ENCODE results near the gene ERC2. TPM values are rescaled to one million over a fixed set of nuclear protein-coding genes. Genes with fewer than 3 reads are reported as not detected.

The ERC2 gene
- total and polyA plus RNA-seq, 2 of the 8 experiments (the other 6 are each of a cell fraction or from before 2014, with no cell fraction given): 16.4 to 22.8 TPM

- H3K27me3 ChIP-seq (replicated peaks in 1 of 4; ENCODE audit: control insufficient read depth in 3 of 4, extremely low read depth in 1 of 4, insufficient read depth in 3 of 4, low read length in 3 of 4): no peaks in the 10 kb centered on the region
- no peak overlapping the region for H3K4me3 ChIP-seq (ENCODE audit: extremely low read depth in 1 of 4, insufficient read depth in 2 of 4, low read depth in 3 of 4, low read length in 4 of 4)
- no peaks in the 10 kb centered on the region for H3K23me2 ChIP-seq (ENCODE audit: low read depth, low read length)
- no peak overlapping the region for H3K27ac ChIP-seq (ENCODE audit: low read depth, low read length)
- WGBS, 2 experiments (ENCODE audit: extremely low coverage in 1 of 2, insufficient coverage in 1 of 2, insufficient read length in 1 of 2, insufficient replicate concordance in 2 of 2, low coverage in 1 of 2, low lambda C conversion rate in 2 of 2, missing lambda C conversion rate in 1 of 2): 88% methylated on average over 2 of the region's 2 CpGs; no CpG with 5 or more reads in 1 of the 2 experiments
- H2BK12ac ChIP-seq (ENCODE audit: low read depth, low read length): no peak overlapping the region
- no peaks in the 10 kb centered on the region for H3K79me1 ChIP-seq (ENCODE audit: low read depth, low read length)
- no peak overlapping the region for H4K8ac ChIP-seq (ENCODE audit: extremely low read depth, insufficient read depth, low read length)
- no peak overlapping the region for H3K9ac ChIP-seq (replicated peaks in 1 of 4; ENCODE audit: extremely low read depth in 1 of 4, low read depth in 3 of 4, low read length in 3 of 4)
- no peak overlapping the region for H2AK5ac ChIP-seq (ENCODE audit: low read depth, low read length)
- H2BK20ac ChIP-seq (ENCODE audit: low read length): no peak overlapping the region
- H2AFZ ChIP-seq (ENCODE audit: low read length): no peak overlapping the region
- H3K14ac ChIP-seq (ENCODE audit: insufficient read length): no peak overlapping the region
- peaks cover 2 to 9% (median 6%) of the 10 kb centered on the region in 4 experiments; a peak in 5 of 7 replicates for H3K4me1 ChIP-seq (replicated peaks in 1 of 4; ENCODE audit: control insufficient read depth in 3 of 4, insufficient read depth in 4 of 4, low read length in 3 of 4)
- H3K56ac ChIP-seq (replicated peaks; ENCODE audit: insufficient read length, low read depth, low read length): no peak overlapping the region
- H2BK120ac ChIP-seq (replicated peaks; ENCODE audit: low read depth, low read length): no peak overlapping the region
- no peak overlapping the region for H3K18ac ChIP-seq (ENCODE audit: extremely low read depth, low read length)
- no peak overlapping the region for H3K23ac ChIP-seq (ENCODE audit: insufficient read length)
- peaks cover 0 to 2% of the 10 kb centered on the region in 2 experiments for H4K20me1 ChIP-seq (replicated peaks in 1 of 2; ENCODE audit: control insufficient read depth in 1 of 2, insufficient read depth in 2 of 2, low read length in 2 of 2)
- POLR2A ChIA-PET (ENCODE audit: partially characterized antibody): no interaction called here
- no peak overlapping the region for H2BK15ac ChIP-seq (ENCODE audit: low read length)
- H3K4ac ChIP-seq (replicated peaks; ENCODE audit: insufficient read length, low read depth, low read length): no peak overlapping the region
- H3K79me2 ChIP-seq (ENCODE audit: control insufficient read depth in 1 of 2, insufficient read depth in 2 of 2, low read length in 2 of 2): no peaks in the 10 kb centered on the region
- no peak overlapping the region for H2BK5ac ChIP-seq (ENCODE audit: low read depth, low read length)
- H3K36me3 ChIP-seq (ENCODE audit: control insufficient read depth in 2 of 4, insufficient read depth in 4 of 4, low read length in 3 of 4): no peaks in the 10 kb centered on the region
- no peak overlapping the region for H4K5ac ChIP-seq (ENCODE audit: insufficient read length, low read depth, low read length)
- H3K9me3 ChIP-seq (ENCODE audit: insufficient read depth in 2 of 2, low read depth in 1 of 2, low read length in 1 of 2): no peaks in the 10 kb centered on the region
- no peak overlapping the region for H3K4me2 ChIP-seq (ENCODE audit: insufficient read depth in 1 of 2, low read depth in 2 of 2, low read length in 2 of 2)
- CTCF ChIA-PET (ENCODE audit: partially characterized antibody): interaction anchor here (1.1 to 2.6 kb wide), 5 partner anchors 18 to 125 kb away, joined by 3 to 11 read pairs (median 4); no protein-coding TSS in a partner anchor
- FAIRE-seq (no peak), DNase-seq (ENCODE audit: low read depth in 1 of 2, low spot score in 2 of 2) (no peak)
- H4K91ac ChIP-seq (replicated peaks; ENCODE audit: insufficient read length, low read length): no peak overlapping the region
- TF ChIP-seq CBX8 (IDR thresholded peaks at IDR 0.05; ENCODE audit: borderline replicate concordance, low read depth, low read length) (no peak), ZNF274 (IDR thresholded peaks at IDR 0.05; ENCODE audit: borderline replicate concordance, extremely low read depth, low read length) (no peak), TEAD4 (IDR thresholded peaks at IDR 0.05; ENCODE audit: low read depth, low read length) (no peak), GABPA (IDR thresholded peaks at IDR 0.05; ENCODE audit: borderline replicate concordance, insufficient read depth, low read length) (no peak), CHD2 (IDR thresholded peaks at IDR 0.05; ENCODE audit: low read length) (no peak), RXRA (IDR thresholded peaks at IDR 0.05; ENCODE audit: insufficient read depth, low read depth, low read length) (no peak), ASH2L (IDR thresholded peaks at IDR 0.05; ENCODE audit: low read length) (no peak), TAF1 (IDR thresholded peaks at IDR 0.05; ENCODE audit: low read depth, low read length) (no peak), E2F6 (IDR thresholded peaks at IDR 0.05) (no peak), POU5F1 (IDR thresholded peaks at IDR 0.05; ENCODE audit: low read depth, low read length) (no peak), EZH2 (IDR thresholded peaks at IDR 0.05; ENCODE audit: low read depth, low read length, severe bottlenecking) (no peak), CEBPB (IDR thresholded peaks at IDR 0.05; ENCODE audit: low read depth, low read length) (no peak), BACH1 (IDR thresholded peaks at IDR 0.05; ENCODE audit: low read length) (no peak), BRCA1 (IDR thresholded peaks at IDR 0.05; ENCODE audit: low read depth, low read length) (no peak)
Observed at GRCh38 chr3:56321892-56322291, 146.4 kb downstream of the ERC2 start.

All from H1 (cell line).